ENCODE data around the gene RAB11FIP4. TPM values are rescaled to one million over a fixed set of nuclear protein-coding genes. Genes with fewer than 3 reads are reported as not detected.

Gene RAB11FIP4
- polyA plus RNA-seq, 4 donors = 11.6 to 33.8 (median 18.7) TPM

GRCh38 chr17:31538080-31538762, 146.7 kb downstream of the RAB11FIP4 start:
- Histone ChIP-seq H3K9me3 (ENCODE audit: control insufficient read depth in 2 of 2, insufficient read depth in 1 of 2, low read depth in 1 of 2, low read length in 1 of 2) (peaks cover 0 to 3% of the 10 kb centered on the region in 2 donors), H3K36me3 (ENCODE audit: control insufficient read depth in 3 of 3, insufficient read depth in 2 of 3, low read depth in 1 of 3, low read length in 3 of 3) (peaks cover 0 to 29% (median 0%) of the 10 kb centered on the region in 3 donors), H3K4me1 (ENCODE audit: control insufficient read depth in 3 of 3, insufficient read depth in 2 of 3, low read depth in 1 of 3, low read length in 2 of 3) (no peaks in the 10 kb centered on the region), H3K4me3 (ENCODE audit: low read depth in 1 of 3, low read length in 3 of 3) (no peak overlapping the region), H3K27ac (ENCODE audit: low read depth in 1 of 3, low read length in 2 of 3) (peak overlapping the region in 1 of 3 donors; percentile 59), H3K27me3 (ENCODE audit: control insufficient read depth in 3 of 3, insufficient read depth in 3 of 3, low read length in 3 of 3) (no peaks in the 10 kb centered on the region)
- FAIRE-seq (no peak), DNase-seq (no peak)
- 82 to 91% (median 83%) methylated on average over 7 of the region's 7 CpGs for WGBS, 3 donors

GRCh38 chr17:31540602-31541307, 149.3 kb downstream of the RAB11FIP4 start:
- H3K9me3 ChIP-seq (ENCODE audit: control insufficient read depth in 2 of 2, insufficient read depth in 1 of 2, low read depth in 1 of 2, low read length in 1 of 2) = peaks cover 0 to 3% of the 10 kb centered on the region in 2 donors
- no peak overlapping the region for H3K27ac ChIP-seq (ENCODE audit: low read depth in 1 of 3, low read length in 2 of 3)
- peaks cover 0 to 12% (median 0%) of the 10 kb centered on the region in 3 donors for H3K36me3 ChIP-seq (ENCODE audit: control insufficient read depth in 3 of 3, insufficient read depth in 2 of 3, low read depth in 1 of 3, low read length in 3 of 3)
- FAIRE-seq = no peak
- H3K4me1 ChIP-seq (ENCODE audit: control insufficient read depth in 3 of 3, insufficient read depth in 2 of 3, low read depth in 1 of 3, low read length in 2 of 3) = no peaks in the 10 kb centered on the region
- no peak for DNase-seq
- no peak overlapping the region for H3K4me3 ChIP-seq (ENCODE audit: low read depth in 1 of 3, low read length in 3 of 3)
- no peaks in the 10 kb centered on the region for H3K27me3 ChIP-seq (ENCODE audit: control insufficient read depth in 3 of 3, insufficient read depth in 3 of 3, low read length in 3 of 3)
- 90 to 93% (median 91%) methylated on average over 9 of the region's 9 CpGs for WGBS, 3 donors

- no peak for DNase-seq
- H3K36me3 ChIP-seq (ENCODE audit: control insufficient read depth in 3 of 3, insufficient read depth in 2 of 3, low read depth in 1 of 3, low read length in 3 of 3) = peaks cover 0 to 10% (median 0%) of the 10 kb centered on the region in 3 donors
- no peak overlapping the region for H3K27ac ChIP-seq (ENCODE audit: low read depth in 1 of 3, low read length in 2 of 3)
- no peaks in the 10 kb centered on the region for H3K4me1 ChIP-seq (ENCODE audit: control insufficient read depth in 3 of 3, insufficient read depth in 2 of 3, low read depth in 1 of 3, low read length in 2 of 3)
- peaks cover 0 to 3% of the 10 kb centered on the region in 2 donors for H3K9me3 ChIP-seq (ENCODE audit: control insufficient read depth in 2 of 2, insufficient read depth in 1 of 2, low read depth in 1 of 2, low read length in 1 of 2)
- H3K27me3 ChIP-seq (ENCODE audit: control insufficient read depth in 3 of 3, insufficient read depth in 3 of 3, low read length in 3 of 3) = no peaks in the 10 kb centered on the region
- WGBS, 3 donors = 41 to 73% (median 62%) methylated on average over 5 of the region's 5 CpGs
- no peak for FAIRE-seq
- H3K4me3 ChIP-seq (ENCODE audit: low read depth in 1 of 3, low read length in 3 of 3) = no peak overlapping the region
Observed at GRCh38 chr17:31541559-31541958, 150.1 kb downstream of the RAB11FIP4 start.

GRCh38 chr17:31544186-31544585, 152.7 kb downstream of the RAB11FIP4 start:
- H3K9me3 ChIP-seq (ENCODE audit: control insufficient read depth in 2 of 2, insufficient read depth in 1 of 2, low read depth in 1 of 2, low read length in 1 of 2) = peaks cover 0 to 3% of the 10 kb centered on the region in 2 donors
- WGBS, 3 donors = 19 to 31% (median 27%) methylated on average over 3 of the region's 3 CpGs
- H3K4me3 ChIP-seq (ENCODE audit: low read depth in 1 of 3, low read length in 3 of 3) = no peak overlapping the region
- no peak for DNase-seq
- no peaks in the 10 kb centered on the region for H3K27me3 ChIP-seq (ENCODE audit: control insufficient read depth in 3 of 3, insufficient read depth in 3 of 3, low read length in 3 of 3)
- FAIRE-seq = no peak
- H3K4me1 ChIP-seq (ENCODE audit: control insufficient read depth in 3 of 3, insufficient read depth in 2 of 3, low read depth in 1 of 3, low read length in 2 of 3) = no peaks in the 10 kb centered on the region
- no peaks in the 10 kb centered on the region for H3K36me3 ChIP-seq (ENCODE audit: control insufficient read depth in 3 of 3, insufficient read depth in 2 of 3, low read depth in 1 of 3, low read length in 3 of 3)
- no peak overlapping the region for H3K27ac ChIP-seq (ENCODE audit: low read depth in 1 of 3, low read length in 2 of 3)

GRCh38 chr17:31546650-31547049, 155.2 kb downstream of the RAB11FIP4 start:
- no peaks in the 10 kb centered on the region for H3K27me3 ChIP-seq (ENCODE audit: control insufficient read depth in 3 of 3, insufficient read depth in 3 of 3, low read length in 3 of 3)
- H3K36me3 ChIP-seq (ENCODE audit: control insufficient read depth in 3 of 3, insufficient read depth in 2 of 3, low read depth in 1 of 3, low read length in 3 of 3) = no peaks in the 10 kb centered on the region
- H3K4me3 ChIP-seq (ENCODE audit: low read depth in 1 of 3, low read length in 3 of 3) = no peak overlapping the region
- WGBS, 3 donors = 68 to 75% (median 73%) methylated on average over 4 of the region's 4 CpGs
- FAIRE-seq = no peak
- no peak overlapping the region for H3K27ac ChIP-seq (ENCODE audit: low read depth in 1 of 3, low read length in 2 of 3)
- H3K4me1 ChIP-seq (ENCODE audit: control insufficient read depth in 3 of 3, insufficient read depth in 2 of 3, low read depth in 1 of 3, low read length in 2 of 3) = no peaks in the 10 kb centered on the region
- no peaks in the 10 kb centered on the region for H3K9me3 ChIP-seq (ENCODE audit: control insufficient read depth in 2 of 2, insufficient read depth in 1 of 2, low read depth in 1 of 2, low read length in 1 of 2)
- no peak for DNase-seq

- H3K4me3 ChIP-seq (ENCODE audit: low read depth in 1 of 3, low read length in 3 of 3) = peak overlapping the region in 2 of 3 donors; percentile 79 to 86
- no peak for FAIRE-seq
- DNase-seq = peak in 1 of 2 donors; percentile 27
- no peaks in the 10 kb centered on the region for H3K27me3 ChIP-seq (ENCODE audit: control insufficient read depth in 3 of 3, insufficient read depth in 3 of 3, low read length in 3 of 3)
- no peaks in the 10 kb centered on the region for H3K36me3 ChIP-seq (ENCODE audit: control insufficient read depth in 3 of 3, insufficient read depth in 2 of 3, low read depth in 1 of 3, low read length in 3 of 3)
- WGBS, 3 donors = 11 to 53% (median 29%) methylated on average over 5 of the region's 5 CpGs
- H3K27ac ChIP-seq (ENCODE audit: low read depth in 1 of 3, low read length in 2 of 3) = peak overlapping the region in 2 of 3 donors; percentile 54 to 91
- H3K4me1 ChIP-seq (ENCODE audit: control insufficient read depth in 3 of 3, insufficient read depth in 2 of 3, low read depth in 1 of 3, low read length in 2 of 3) = no peaks in the 10 kb centered on the region
- no peaks in the 10 kb centered on the region for H3K9me3 ChIP-seq (ENCODE audit: control insufficient read depth in 2 of 2, insufficient read depth in 1 of 2, low read depth in 1 of 2, low read length in 1 of 2)
Observed at GRCh38 chr17:31548709-31549108, 157.2 kb downstream of the RAB11FIP4 start.

- WGBS, 3 donors = 0 to 1% (median 0%) methylated on average over 12 to 18 of the region's 18 CpGs
- FAIRE-seq (no peak), DNase-seq (peak in 1 of 2 donors; percentile 20)
- Histone ChIP-seq H3K4me1 (ENCODE audit: control insufficient read depth in 3 of 3, insufficient read depth in 2 of 3, low read depth in 1 of 3, low read length in 2 of 3) (no peaks in the 10 kb centered on the region), H3K36me3 (ENCODE audit: control insufficient read depth in 3 of 3, insufficient read depth in 2 of 3, low read depth in 1 of 3, low read length in 3 of 3) (no peaks in the 10 kb centered on the region), H3K27me3 (ENCODE audit: control insufficient read depth in 3 of 3, insufficient read depth in 3 of 3, low read length in 3 of 3) (no peaks in the 10 kb centered on the region), H3K9me3 (ENCODE audit: control insufficient read depth in 2 of 2, insufficient read depth in 1 of 2, low read depth in 1 of 2, low read length in 1 of 2) (no peaks in the 10 kb centered on the region), H3K4me3 (ENCODE audit: low read depth in 1 of 3, low read length in 3 of 3) (peak overlapping the region; percentile 62 to 86 (median 79)), H3K27ac (ENCODE audit: low read depth in 1 of 3, low read length in 2 of 3) (peak overlapping the region; percentile 1 to 91 (median 54))
Observed at GRCh38 chr17:31549121-31549524, 157.6 kb downstream of the RAB11FIP4 start.

GRCh38 chr17:31549525-31550388, 158.3 kb downstream of the RAB11FIP4 start:
- 0 to 1% (median 0%) methylated on average over 78 to 105 of the region's 105 CpGs for WGBS, 3 donors
- Histone ChIP-seq H3K36me3 (ENCODE audit: control insufficient read depth in 3 of 3, insufficient read depth in 2 of 3, low read depth in 1 of 3, low read length in 3 of 3) (no peaks in the 10 kb centered on the region), H3K27ac (ENCODE audit: low read depth in 1 of 3, low read length in 2 of 3) (peak overlapping the region; percentile 85 to 92 (median 91)), H3K4me3 (ENCODE audit: low read depth in 1 of 3, low read length in 3 of 3) (peak overlapping the region; percentile 62 to 86 (median 79)), H3K27me3 (ENCODE audit: control insufficient read depth in 3 of 3, insufficient read depth in 3 of 3, low read length in 3 of 3) (no peaks in the 10 kb centered on the region), H3K4me1 (ENCODE audit: control insufficient read depth in 3 of 3, insufficient read depth in 2 of 3, low read depth in 1 of 3, low read length in 2 of 3) (no peaks in the 10 kb centered on the region), H3K9me3 (ENCODE audit: control insufficient read depth in 2 of 2, insufficient read depth in 1 of 2, low read depth in 1 of 2, low read length in 1 of 2) (no peaks in the 10 kb centered on the region)
- DNase-seq (peak; percentile 92 to 94), FAIRE-seq (no peak)

Data from small intestine (tissue), 7 donors.